Esophagus muscularis mucosa (tissue), 4 donors: ENCODE data around the gene TMEM135.

Source experiments
- EP300 ChIP-seq: sonication (generic); formaldehyde crosslinking; IDR thresholded peaks from one replicate; pipeline ENCODE4 v1.6.1; 2017; ENCODE audit warnings: antibody characterized with exemption
- POLR2A ChIP-seq: fragments of 450-650 bp; IDR thresholded peaks from one replicate; pipeline ENCODE4 v1.6.1; 2017; ENCODE audit warnings: antibody characterized with exemption, moderate library complexity, mild to moderate bottlenecking, low read depth
- POLR2AphosphoS5 ChIP-seq, 2 donors: sonication (generic); formaldehyde crosslinking; IDR thresholded peaks; one replicate each; pipeline ENCODE4 v1.6.1; 2017; ENCODE audit warnings: antibody characterized with exemption in 2 of 2
- TF ChIP-seq, protein P1 (sequence below), 3 experiments: fragments of 200-600 bp in 2 of 3; fragments of 450-650 bp in 1 of 3; sonication (generic) in 2 of 3; IDR thresholded peaks; one replicate each; pipeline ENCODE4 v1.5.1; 2017 to 2019; ENCODE audit warnings: antibody characterized with exemption in 3 of 3, mild to moderate bottlenecking in 2 of 3, moderate library complexity in 1 of 3

DNA sequence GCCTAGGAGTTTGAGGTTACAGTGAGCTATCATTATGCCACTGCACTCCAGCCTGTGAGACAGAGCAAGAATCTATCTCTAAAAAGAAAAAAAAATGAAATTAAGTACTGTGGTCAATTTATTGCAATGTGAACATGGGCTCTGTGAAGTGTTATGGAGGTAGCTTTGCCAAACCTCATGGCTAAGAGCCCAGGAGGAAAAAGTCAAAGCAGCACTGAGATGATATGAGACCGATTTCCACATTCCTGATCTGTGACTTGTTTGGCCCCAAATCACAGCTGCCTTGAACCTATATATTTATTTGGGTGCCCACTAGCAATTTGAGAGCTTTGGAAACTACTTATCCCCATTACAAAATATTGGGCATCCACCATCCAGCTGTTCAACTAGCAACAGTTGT lies 29.8 kb upstream of the TMEM135 start:
- TF ChIP-seq POLR2A = no peak
- TF ChIP-seq, protein P1, sequence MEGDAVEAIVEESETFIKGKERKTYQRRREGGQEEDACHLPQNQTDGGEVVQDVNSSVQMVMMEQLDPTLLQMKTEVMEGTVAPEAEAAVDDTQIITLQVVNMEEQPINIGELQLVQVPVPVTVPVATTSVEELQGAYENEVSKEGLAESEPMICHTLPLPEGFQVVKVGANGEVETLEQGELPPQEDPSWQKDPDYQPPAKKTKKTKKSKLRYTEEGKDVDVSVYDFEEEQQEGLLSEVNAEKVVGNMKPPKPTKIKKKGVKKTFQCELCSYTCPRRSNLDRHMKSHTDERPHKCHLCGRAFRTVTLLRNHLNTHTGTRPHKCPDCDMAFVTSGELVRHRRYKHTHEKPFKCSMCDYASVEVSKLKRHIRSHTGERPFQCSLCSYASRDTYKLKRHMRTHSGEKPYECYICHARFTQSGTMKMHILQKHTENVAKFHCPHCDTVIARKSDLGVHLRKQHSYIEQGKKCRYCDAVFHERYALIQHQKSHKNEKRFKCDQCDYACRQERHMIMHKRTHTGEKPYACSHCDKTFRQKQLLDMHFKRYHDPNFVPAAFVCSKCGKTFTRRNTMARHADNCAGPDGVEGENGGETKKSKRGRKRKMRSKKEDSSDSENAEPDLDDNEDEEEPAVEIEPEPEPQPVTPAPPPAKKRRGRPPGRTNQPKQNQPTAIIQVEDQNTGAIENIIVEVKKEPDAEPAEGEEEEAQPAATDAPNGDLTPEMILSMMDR (IDR thresholded peaks at IDR 0.05) = no peak
- no peak for TF ChIP-seq EP300
- TF ChIP-seq POLR2AphosphoS5 (IDR thresholded peaks at IDR 0.05) = no peak
